Spleen (tissue), 7 donors: Measurements from ENCODE around the gene TRIM38.
A peak's percentile ranks its signal among the peaks of the same experiment; 100 is the strongest.

ENCODE experiments used
- CTCF ChIP-seq, 11 experiments: fragments of 200-600 bp in 7 of 11; fragments of 450-650 bp in 4 of 11; sonication (generic) in 4 of 11; IDR thresholded peaks in 8 of 11; conservative IDR thresholded peaks in 3 of 11; 1 replicate in 7 of 11; 2 replicates in 4 of 11; pipeline versions ENCODE4 v1.4.0 to v1.8.0; 2016 to 2021; ENCODE audit warnings: antibody characterized with exemption in 11 of 11, inconsistent platforms in 4 of 11, mild to moderate bottlenecking in 1 of 11
- POLR2A ChIP-seq, 3 donors: fragments of 450-650 bp; IDR thresholded peaks; one replicate each; pipeline ENCODE4 v1.5.1; 2017; ENCODE audit warnings: antibody characterized with exemption in 3 of 3, mild to moderate bottlenecking in 1 of 3
- POLR2AphosphoS5 ChIP-seq, 3 donors: sonication (generic); formaldehyde crosslinking; IDR thresholded peaks; one replicate each; pipeline ENCODE4 v1.5.1; 2017; ENCODE audit warnings: antibody characterized with exemption in 3 of 3
- donor health status: DM: no; HTN: no; CAD: no; lungs with moderate emphysema.
- donor health status: DM: no; HTN: no; CAD: no.
- donor health status: DM: no; HTN: no; CAD: no.

DNA sequence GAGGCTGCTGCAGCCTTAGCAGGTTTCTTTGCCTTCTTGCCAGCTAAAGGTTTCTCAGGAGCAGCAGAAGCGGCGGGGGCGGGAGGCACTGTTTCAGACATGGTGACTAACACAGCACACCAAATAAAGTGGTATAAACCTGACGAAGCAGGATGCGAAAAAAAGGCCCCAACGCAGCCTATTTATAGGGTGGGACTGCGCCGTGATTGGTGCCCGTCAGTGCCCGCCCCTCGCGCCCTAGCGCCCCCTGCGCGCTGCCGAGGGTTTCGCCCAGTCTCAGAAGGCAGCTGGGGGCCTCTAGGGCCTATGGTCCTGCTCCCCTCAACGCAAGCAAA lies 55.0 kb downstream of the TRIM38 start:
- peak in 8 of 11 experiments; percentile 22 to 53 (median 32) for TF ChIP-seq CTCF (IDR thresholded peaks at IDR 0.05 in 8 of 11, conservative IDR thresholded peaks at IDR 0.05 in 3 of 11)
- peak; percentile 67 to 83 (median 72) for TF ChIP-seq POLR2AphosphoS5 (IDR thresholded peaks at IDR 0.05)
- TF ChIP-seq POLR2A (IDR thresholded peaks at IDR 0.05) = peak in 1 of 3 donors; percentile 18
